DND-41 (cell line): ENCODE results near the gene HCN3.

Experiments
- ATAC-seq: fragments of 200-7000 bp; cut with Tn5 transposase; 3 replicates; pipeline ENCODE4 v1.9.1; 2021; ENCODE audit warnings: low read depth; ENCODE audit not compliant: insufficient read depth
- DNase-seq: peaks from one replicate; pipeline ENCODE4 v3.0.0-alpha.2; 2020
- H2AFZ ChIP-seq: 2 replicates; pipeline ENCODE4 v1.6.0; 2012; ENCODE audit warnings: low read depth, low read length
- H3K27ac ChIP-seq: 2 replicates; pipeline ENCODE4 v1.5.1; 2012; ENCODE audit warnings: low read length, inconsistent platforms
- H3K27me3 ChIP-seq: fragments of 200-600 bp; sonication (generic); 2 replicates; pipeline ENCODE4 v1.6.0; 2012; ENCODE audit warnings: low read length, mild to moderate bottlenecking, inconsistent platforms; ENCODE audit not compliant: insufficient read depth, poor library complexity
- H3K36me3 ChIP-seq: 2 replicates; pipeline ENCODE4 v1.5.1; 2012; ENCODE audit warnings: low read length, inconsistent platforms; ENCODE audit not compliant: insufficient read depth
- H3K4me1 ChIP-seq: 2 replicates; pipeline ENCODE4 v1.5.1; 2012; ENCODE audit warnings: mild to moderate bottlenecking, low read length; ENCODE audit not compliant: insufficient read depth
- H3K4me2 ChIP-seq: 2 replicates; pipeline ENCODE4 v1.6.0; 2012; ENCODE audit warnings: mild to moderate bottlenecking, moderate library complexity, low read length, inconsistent platforms; ENCODE audit not compliant: insufficient read depth
- H3K4me3 ChIP-seq, 2 experiments: fragments of 200-600 bp in 1 of 2; shearing (Covaris generic) in 1 of 2; 2 replicates each; pipeline ENCODE4 v1.5.1; 2012 to 2016; ENCODE audit warnings: inconsistent platforms in 2 of 2, low read length in 2 of 2, mild to moderate bottlenecking in 2 of 2, low read depth in 1 of 2, moderate library complexity in 1 of 2
- H3K79me2 ChIP-seq: 2 replicates; pipeline ENCODE4 v1.6.0; 2012; ENCODE audit warnings: low read length, inconsistent platforms; ENCODE audit not compliant: insufficient read depth
- H3K9ac ChIP-seq: 2 replicates; pipeline ENCODE4 v1.6.0; 2012; ENCODE audit warnings: low read depth, mild to moderate bottlenecking, inconsistent platforms, low read length, moderate library complexity
- H3K9me3 ChIP-seq: 2 replicates; pipeline ENCODE4 v1.5.1; 2012; ENCODE audit warnings: low read length, moderate library complexity, mild to moderate bottlenecking, inconsistent platforms; ENCODE audit not compliant: insufficient read depth, severe bottlenecking
- H4K20me1 ChIP-seq: 2 replicates; pipeline ENCODE4 v1.6.0; 2012; ENCODE audit warnings: low read length; ENCODE audit not compliant: insufficient read depth
- CTCF ChIP-seq: IDR thresholded peaks from 2 replicates; pipeline ENCODE4 v1.5.1; 2012; ENCODE audit warnings: borderline replicate concordance, low read length, moderate library complexity, mild to moderate bottlenecking; ENCODE audit not compliant: poor library complexity, severe bottlenecking; ENCODE audit errors: extremely low read depth
- EZH2 ChIP-seq: IDR thresholded peaks from 3 replicates; pipeline ENCODE4 v1.6.1; 2012; ENCODE audit warnings: borderline replicate concordance, low read depth, mild to moderate bottlenecking, moderate library complexity, low read length, inconsistent platforms; ENCODE audit not compliant: severe bottlenecking

The HCN3 gene

GRCh38 chr1:155250246-155250632 is 27.0 kb upstream of the HCN3 start:
- Histone ChIP-seq H3K36me3 (peaks cover 21% of the 10 kb centered on the region), H4K20me1 (no peaks in the 10 kb centered on the region), H3K4me2 (peak overlapping the region; percentile 81), H3K27me3 (no peaks in the 10 kb centered on the region), H2AFZ (peak overlapping the region; percentile 79), H3K27ac (peak overlapping the region; percentile 75), H3K9me3 (no peaks in the 10 kb centered on the region), H3K79me2 (peaks cover 21% of the 10 kb centered on the region), H3K4me1 (peaks cover 45% of the 10 kb centered on the region), H3K9ac (peak overlapping the region; percentile 62), H3K4me3 (peak overlapping the region in 1 of 2 experiments; percentile 59; a peak in 3 of 4 replicates)
- TF ChIP-seq EZH2, result no peak
- no peak for TF ChIP-seq CTCF
- no peak for DNase-seq
- ATAC-seq, result peak; percentile 41

GRCh38 chr1:155250633-155251449 is 26.4 kb upstream of the HCN3 start:
- Histone ChIP-seq H3K9me3 (no peaks in the 10 kb centered on the region), H3K4me3 (peak overlapping the region in 1 of 2 experiments; percentile 59; a peak in 3 of 4 replicates), H3K9ac (peak overlapping the region; percentile 62), H4K20me1 (no peaks in the 10 kb centered on the region), H3K27ac (peak overlapping the region; percentile 75), H3K4me2 (peak overlapping the region; percentile 81), H2AFZ (peak overlapping the region; percentile 79), H3K27me3 (no peaks in the 10 kb centered on the region), H3K36me3 (peaks cover 21% of the 10 kb centered on the region), H3K4me1 (peaks cover 45% of the 10 kb centered on the region), H3K79me2 (peaks cover 21% of the 10 kb centered on the region)
- peak; percentile 96 for DNase-seq
- ATAC-seq, result peak; percentile 91
- TF ChIP-seq CTCF, result peak; percentile 100
- no peak for TF ChIP-seq EZH2

- ATAC-seq, result no peak
- DNase-seq, result no peak
- H3K79me2 ChIP-seq, result peaks cover 21% of the 10 kb centered on the region
- H3K4me1 ChIP-seq, result peaks cover 47% of the 10 kb centered on the region
- no peaks in the 10 kb centered on the region for H4K20me1 ChIP-seq
- H3K36me3 ChIP-seq, result peaks cover 21% of the 10 kb centered on the region
- H3K9ac ChIP-seq, result peak overlapping the region; percentile 62; the same call in 1 of the 2 replicates
- peak overlapping the region; percentile 81 for H3K4me2 ChIP-seq
- no peaks in the 10 kb centered on the region for H3K27me3 ChIP-seq
- H2AFZ ChIP-seq, result no peak overlapping the region
- H3K27ac ChIP-seq, result peak overlapping the region; percentile 67
- peak overlapping the region in 1 of 2 experiments; percentile 59; a peak in 1 of 4 replicates for H3K4me3 ChIP-seq
- no peak for TF ChIP-seq CTCF
- TF ChIP-seq EZH2, result no peak
- H3K9me3 ChIP-seq, result no peaks in the 10 kb centered on the region
Measured at GRCh38 chr1:155251566-155251965, 25.7 kb upstream of the HCN3 start.
